ENCODE measurements around the gene XPOT.

- TF ChIP-seq CTCF (IDR thresholded peaks at IDR 0.05) (no peak), POLR2A (IDR thresholded peaks at IDR 0.05) (no peak)
These were observed 55.3 kb downstream of the XPOT start for GRCh38 chr12:64459394-64459891.

All from body of pancreas (tissue), 4 donors.